Measurements from ENCODE around the gene CASZ1.

Gene CASZ1

GRCh38 chr1:10765734-10766478 is 30.5 kb downstream of the CASZ1 start:
- H3K36me3 ChIP-seq (replicated peaks), result no peaks in the 10 kb centered on the region
- no peak for DNase-seq
- TF ChIP-seq CTCF (IDR thresholded peaks at IDR 0.05; ENCODE audit: low read depth, low read length, missing control alignments), result no peak
- H3K27ac ChIP-seq, result no peak overlapping the region
- H3K4me3 ChIP-seq (ENCODE audit: low read depth, low read length), result no peak overlapping the region
- H3K27me3 ChIP-seq (replicated peaks), result peaks cover 2% of the 10 kb centered on the region
- in situ Hi-C loops (cut with HindIII; ENCODE audit: low pct_ligation_motif_present, low sequenced_read_pairs), result no loop called here

GRCh38 chr1:10765304-10765703 is 31.1 kb downstream of the CASZ1 start:
- no peak for TF ChIP-seq CTCF (IDR thresholded peaks at IDR 0.05; ENCODE audit: low read depth, low read length, missing control alignments)
- in situ Hi-C loops (cut with HindIII; ENCODE audit: low pct_ligation_motif_present, low sequenced_read_pairs), result no loop called here
- Histone ChIP-seq H3K4me3 (ENCODE audit: low read depth, low read length) (no peak overlapping the region), H3K36me3 (replicated peaks) (no peaks in the 10 kb centered on the region), H3K27ac (no peak overlapping the region), H3K27me3 (replicated peaks) (peaks cover 2% of the 10 kb centered on the region)
- no peak for DNase-seq

DNA sequence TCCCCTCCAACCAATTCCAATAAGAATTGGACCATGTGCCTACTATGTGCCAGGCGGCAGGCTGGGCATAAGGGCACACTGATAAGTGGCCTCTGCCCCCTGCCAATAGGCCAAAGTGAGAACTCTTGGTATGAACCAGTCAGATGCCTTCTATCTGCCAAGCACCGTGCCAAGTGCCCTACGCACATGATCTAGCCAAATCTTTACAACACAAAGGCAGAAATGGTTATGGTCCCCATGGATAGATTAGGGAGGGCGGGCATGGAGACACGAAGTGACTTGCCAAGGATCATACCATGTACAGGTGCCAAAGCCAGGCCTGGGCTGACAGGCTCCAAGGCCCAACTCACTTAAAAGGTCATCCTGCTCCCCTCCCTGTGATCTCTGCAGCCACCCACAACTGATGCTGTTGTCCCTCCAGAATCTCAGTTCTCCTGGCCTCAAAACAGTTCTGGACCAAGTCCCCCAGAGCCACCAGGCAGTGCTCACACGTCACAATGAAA is 32.1 kb downstream of the CASZ1 start:
- DNase-seq, result no peak
- H3K27me3 ChIP-seq (replicated peaks), result peaks cover 2% of the 10 kb centered on the region
- in situ Hi-C loops (cut with HindIII; ENCODE audit: low pct_ligation_motif_present, low sequenced_read_pairs), result no loop called here
- no peak overlapping the region for H3K4me3 ChIP-seq (ENCODE audit: low read depth, low read length)
- no peak for TF ChIP-seq CTCF (IDR thresholded peaks at IDR 0.05; ENCODE audit: low read depth, low read length, missing control alignments)
- no peak overlapping the region for H3K27ac ChIP-seq
- no peaks in the 10 kb centered on the region for H3K36me3 ChIP-seq (replicated peaks)

- H3K27ac ChIP-seq, result no peak overlapping the region
- no peak for TF ChIP-seq CTCF (IDR thresholded peaks at IDR 0.05; ENCODE audit: low read depth, low read length, missing control alignments)
- peaks cover 2% of the 10 kb centered on the region for H3K27me3 ChIP-seq (replicated peaks)
Observed at GRCh38 chr1:10762875-10763274, 33.6 kb downstream of the CASZ1 start.

GRCh38 chr1:10762153-10762523 is 34.3 kb downstream of the CASZ1 start:
- H3K36me3 ChIP-seq (replicated peaks), result no peaks in the 10 kb centered on the region
- no peak for DNase-seq

More at GRCh38 chr1:10762875-10763274, 33.6 kb downstream of the CASZ1 start:
- DNase-seq, result no peak
- in situ Hi-C loops (cut with HindIII; ENCODE audit: low pct_ligation_motif_present, low sequenced_read_pairs), result no loop called here
- no peak overlapping the region for H3K4me3 ChIP-seq (ENCODE audit: low read depth, low read length)
- no peaks in the 10 kb centered on the region for H3K36me3 ChIP-seq (replicated peaks)

More at GRCh38 chr1:10762153-10762523, 34.3 kb downstream of the CASZ1 start:
- H3K27ac ChIP-seq, result no peak overlapping the region
- no peak for TF ChIP-seq CTCF (IDR thresholded peaks at IDR 0.05; ENCODE audit: low read depth, low read length, missing control alignments)
- H3K27me3 ChIP-seq (replicated peaks), result peaks cover 2% of the 10 kb centered on the region
- in situ Hi-C loops (cut with HindIII; ENCODE audit: low pct_ligation_motif_present, low sequenced_read_pairs), result no loop called here
- no peak overlapping the region for H3K4me3 ChIP-seq (ENCODE audit: low read depth, low read length)
